AG04449 (cell line): ENCODE data around the gene ZFP92.

Source experiments
- CTCF ChIA-PET: fragments of 350-600 bp; formaldehyde crosslinking; extraction: SDS; loops from one replicate; lab custom pipeline; 2021; ENCODE audit warnings: antibody characterized with exemption; lab: Yijun Ruan, JAX
- POLR2A ChIA-PET: fragments of 400-600, 350-600 bp; formaldehyde crosslinking; extraction: SDS; loops from one replicate; lab custom pipeline; 2020; ENCODE audit warnings: antibody characterized with exemption, inconsistent platforms; lab: Yijun Ruan, JAX
- DNase-seq: peaks from one replicate; pipeline ENCODE4 v3.0.0-alpha.2; 2010; ENCODE audit warnings: low read depth, low spot score
- H3K4me3 ChIP-seq: 2 replicates; pipeline ENCODE4 v1.5.1; 2011; ENCODE audit warnings: low read depth, mild to moderate bottlenecking, control low read depth, low read length
- CTCF ChIP-seq: IDR thresholded peaks from one replicate; pipeline ENCODE4 v1.5.1; 2011; ENCODE audit warnings: mild to moderate bottlenecking, moderate library complexity, low read length, control low read depth, inconsistent platforms; ENCODE audit not compliant: insufficient read depth; ENCODE audit errors: missing control alignments

ZFP92 gene

DNA sequence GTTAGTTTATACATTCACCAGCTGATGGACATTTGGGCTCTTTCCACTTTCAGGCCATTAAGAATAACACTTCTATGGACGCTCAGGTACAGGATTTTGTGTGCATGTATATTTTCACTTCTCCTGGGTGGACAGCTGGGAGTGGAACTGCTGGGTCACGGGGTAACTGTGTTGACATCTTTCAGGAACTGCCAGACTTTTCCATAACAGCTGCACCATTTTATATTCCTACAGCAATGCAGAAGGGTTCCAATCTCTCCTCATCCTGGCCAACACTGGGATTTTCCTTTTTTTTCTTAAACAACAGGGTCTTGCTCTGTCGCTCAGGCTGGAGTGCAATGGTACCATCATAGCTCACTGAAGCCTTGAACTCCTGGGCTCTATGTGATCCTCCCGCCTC lies 47.2 kb downstream of the ZFP92 start:
- DNase-seq = no peak
- no peak overlapping the region for H3K4me3 ChIP-seq
- no peak for TF ChIP-seq CTCF
- ChIA-PET POLR2A (no interaction called here), CTCF (interaction anchor here (0.8 to 5.9 kb wide), 5 partner anchors 32 to 517 kb away, joined by 3 to 71 read pairs (median 3); partner anchors contain the start of gene BGN)

DNA sequence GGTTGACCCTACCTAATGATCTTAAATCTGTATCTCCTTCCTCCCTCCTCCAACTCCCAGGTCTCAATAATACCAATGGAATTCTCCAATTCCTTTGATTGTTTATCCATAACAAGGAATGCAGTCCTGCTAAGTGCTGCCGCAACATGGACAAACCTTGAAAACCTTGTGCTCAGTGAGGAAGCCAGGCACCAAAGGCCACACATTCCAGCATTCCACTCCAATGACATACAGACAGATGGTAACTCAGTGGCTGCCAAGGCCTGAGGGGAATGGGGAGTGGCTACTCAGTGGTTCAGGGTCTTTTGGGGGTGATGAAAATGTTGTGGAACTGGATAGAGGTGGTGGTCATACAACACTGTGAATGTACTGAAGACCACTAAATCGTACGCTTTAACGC lies 48.7 kb downstream of the ZFP92 start:
- ChIA-PET POLR2A (interaction anchor here (0.9 kb wide), 1 partner anchor 518 kb away, joined by 3 read pairs; no protein-coding TSS in a partner anchor), CTCF (interaction anchor here (0.9 to 5.9 kb wide), 9 partner anchors 8 to 427 kb away, joined by 3 to 71 read pairs (median 6); partner anchors contain the start of genes BGN and HAUS7)
- peak; percentile 2 for TF ChIP-seq CTCF
- no peak overlapping the region for H3K4me3 ChIP-seq
- peak; percentile 24 for DNase-seq

DNA sequence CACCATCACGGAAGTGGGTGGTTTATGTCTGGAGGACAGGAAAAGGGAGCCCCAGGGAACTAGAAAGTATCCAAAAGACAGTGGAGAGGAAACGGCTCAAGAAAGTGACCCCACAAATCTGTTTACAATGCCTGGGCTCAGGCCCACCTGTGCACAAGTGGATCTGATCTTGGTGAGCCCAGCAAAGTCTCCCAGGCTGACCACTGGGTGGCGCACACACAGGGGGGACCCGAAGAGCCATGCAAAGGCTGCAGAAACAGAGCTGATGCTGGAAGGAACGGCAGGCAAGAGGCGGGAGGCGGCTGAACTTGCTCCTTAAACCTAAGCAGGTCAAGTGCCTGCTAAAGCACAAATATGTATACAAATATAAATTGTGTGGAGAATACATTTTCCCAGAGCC lies 49.6 kb downstream of the ZFP92 start:
- peak; percentile 74 for TF ChIP-seq CTCF
- ChIA-PET CTCF (interaction anchor here (0.6 to 5.9 kb wide), 17 partner anchors 8 to 502 kb away, joined by 3 to 71 read pairs (median 4); partner anchors contain the start of genes BGN and HAUS7), POLR2A (interaction anchor here (0.5 to 0.9 kb wide), 2 partner anchors 519 to 1267 kb away, joined by 3 read pairs; no protein-coding TSS in a partner anchor)
- H3K4me3 ChIP-seq = no peak overlapping the region
- no peak for DNase-seq
